Inflammatory macrophage treated with lipopolysaccharide for 1 hour (primary cell): ENCODE measurements around the gene SPC24.
"Not testable (repeated sequence)": the region's sequence is repeated elsewhere in the genome, so short reads cannot be mapped to it uniquely, and the experiment has no call there.

Experiments
- DNase-seq, 2 donors: peaks; one replicate each; pipeline ENCODE4 v3.0.0-alpha.2; 2020 to 2022

Gene SPC24

GRCh38 chr19:11123114-11123513, 32.5 kb downstream of the SPC24 start:
- DNase-seq = no peak

DNA sequence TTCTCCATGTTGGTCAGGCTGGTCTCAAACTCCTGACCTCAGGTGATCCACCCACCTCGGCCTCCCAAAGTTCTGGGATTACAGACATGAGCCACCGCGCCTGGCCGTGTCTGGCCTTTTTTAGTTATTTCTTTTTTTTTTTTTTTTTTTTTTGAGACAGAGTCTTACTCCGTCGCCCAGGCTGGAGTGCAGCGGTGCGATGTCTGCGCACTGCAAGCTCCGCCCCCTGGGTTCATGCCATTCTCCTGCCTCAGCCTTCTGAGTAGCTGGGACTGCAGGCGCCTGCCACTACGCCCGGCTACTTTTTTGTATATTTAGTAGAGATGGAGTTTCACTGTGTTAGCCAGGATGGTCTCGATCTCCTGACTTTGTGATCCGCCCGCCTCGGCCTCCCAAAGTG, 33.6 kb downstream of the SPC24 start:
- DNase-seq = not testable (repeated sequence)

DNA sequence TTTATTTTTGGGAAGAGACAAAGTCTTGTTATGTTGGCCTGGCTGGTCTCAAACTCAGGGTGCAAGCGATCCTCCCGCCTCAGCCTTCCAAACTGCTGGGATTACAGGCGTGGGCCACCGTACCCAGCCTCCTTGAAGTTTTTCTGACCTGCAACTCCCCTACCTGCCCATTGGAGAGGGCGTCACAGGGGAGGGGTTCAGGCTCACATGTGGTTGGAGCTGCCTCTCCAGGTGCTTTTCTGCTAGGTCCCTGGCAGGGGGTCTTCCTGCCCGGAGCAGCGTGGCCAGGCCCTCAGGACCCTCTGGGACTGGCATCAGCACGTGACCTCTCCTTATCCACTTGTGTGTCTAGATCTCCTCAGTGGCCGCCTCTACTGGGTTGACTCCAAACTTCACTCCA, 39.1 kb downstream of the SPC24 start:
- no peak for DNase-seq

DNA sequence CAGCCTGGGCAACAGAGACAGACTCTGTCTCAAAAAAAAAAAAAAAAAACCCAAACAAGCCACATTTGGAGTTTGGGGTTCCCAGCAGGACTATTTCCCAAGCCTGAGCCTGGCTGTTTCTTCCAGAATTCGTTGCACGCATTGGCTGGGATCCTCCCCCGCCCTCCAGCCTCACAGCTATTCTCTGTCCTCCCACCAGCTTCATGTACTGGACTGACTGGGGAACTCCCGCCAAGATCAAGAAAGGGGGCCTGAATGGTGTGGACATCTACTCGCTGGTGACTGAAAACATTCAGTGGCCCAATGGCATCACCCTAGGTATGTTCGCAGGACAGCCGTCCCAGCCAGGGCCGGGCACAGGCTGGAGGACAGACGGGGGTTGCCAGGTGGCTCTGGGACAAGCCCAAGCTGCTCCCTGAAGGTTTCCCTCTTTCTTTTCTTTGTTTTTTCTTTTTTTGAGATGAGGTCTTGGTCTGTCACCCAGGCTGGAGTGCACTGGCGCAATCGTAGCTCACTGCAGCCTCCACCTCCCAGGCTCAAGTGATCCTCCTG, 39.6 kb downstream of the SPC24 start:
- DNase-seq = no peak

- DNase-seq = no peak
These were observed 40.5 kb downstream of the SPC24 start for GRCh38 chr19:11115042-11115441.

GRCh38 chr19:11113140-11113708, 42.4 kb downstream of the SPC24 start:
- no peak for DNase-seq

GRCh38 chr19:11111771-11112144, 43.8 kb downstream of the SPC24 start:
- no peak for DNase-seq

DNA sequence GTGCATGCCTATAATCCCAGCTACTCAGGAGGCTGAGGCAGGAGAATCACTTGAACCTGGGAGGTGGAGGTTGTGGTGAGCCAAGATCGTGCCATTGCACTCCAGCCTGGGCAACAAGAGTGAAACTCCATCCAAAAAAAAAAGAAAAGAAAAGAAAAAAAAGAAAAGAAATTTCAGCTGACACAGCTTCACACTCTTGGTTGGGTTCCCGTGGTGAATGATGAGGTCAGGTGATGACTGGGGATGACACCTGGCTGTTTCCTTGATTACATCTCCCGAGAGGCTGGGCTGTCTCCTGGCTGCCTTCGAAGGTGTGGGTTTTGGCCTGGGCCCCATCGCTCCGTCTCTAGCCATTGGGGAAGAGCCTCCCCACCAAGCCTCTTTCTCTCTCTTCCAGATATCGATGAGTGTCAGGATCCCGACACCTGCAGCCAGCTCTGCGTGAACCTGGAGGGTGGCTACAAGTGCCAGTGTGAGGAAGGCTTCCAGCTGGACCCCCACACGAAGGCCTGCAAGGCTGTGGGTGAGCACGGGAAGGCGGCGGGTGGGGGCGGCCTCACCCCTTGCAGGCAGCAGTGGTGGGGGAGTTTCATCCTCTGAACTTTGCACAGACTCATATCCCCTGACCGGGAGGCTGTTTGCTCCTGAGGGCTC, 44.3 kb downstream of the SPC24 start:
- no peak for DNase-seq

GRCh38 chr19:11108746-11109145, 46.8 kb downstream of the SPC24 start:
- DNase-seq = no peak

DNA sequence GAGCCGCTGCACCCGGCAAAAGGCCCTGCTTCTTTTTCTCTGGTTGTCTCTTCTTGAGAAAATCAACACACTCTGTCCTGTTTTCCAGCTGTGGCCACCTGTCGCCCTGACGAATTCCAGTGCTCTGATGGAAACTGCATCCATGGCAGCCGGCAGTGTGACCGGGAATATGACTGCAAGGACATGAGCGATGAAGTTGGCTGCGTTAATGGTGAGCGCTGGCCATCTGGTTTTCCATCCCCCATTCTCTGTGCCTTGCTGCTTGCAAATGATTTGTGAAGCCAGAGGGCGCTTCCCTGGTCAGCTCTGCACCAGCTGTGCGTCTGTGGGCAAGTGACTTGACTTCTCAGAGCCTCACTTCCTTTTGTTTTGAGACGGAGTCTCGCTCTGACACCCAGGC, 49.1 kb downstream of the SPC24 start:
- no peak for DNase-seq

- DNase-seq = no peak
These were observed 50.5 kb downstream of the SPC24 start for GRCh38 chr19:11105014-11105636.

GRCh38 chr19:11103667-11104066, 51.9 kb downstream of the SPC24 start:
- not testable (repeated sequence) for DNase-seq

DNA sequence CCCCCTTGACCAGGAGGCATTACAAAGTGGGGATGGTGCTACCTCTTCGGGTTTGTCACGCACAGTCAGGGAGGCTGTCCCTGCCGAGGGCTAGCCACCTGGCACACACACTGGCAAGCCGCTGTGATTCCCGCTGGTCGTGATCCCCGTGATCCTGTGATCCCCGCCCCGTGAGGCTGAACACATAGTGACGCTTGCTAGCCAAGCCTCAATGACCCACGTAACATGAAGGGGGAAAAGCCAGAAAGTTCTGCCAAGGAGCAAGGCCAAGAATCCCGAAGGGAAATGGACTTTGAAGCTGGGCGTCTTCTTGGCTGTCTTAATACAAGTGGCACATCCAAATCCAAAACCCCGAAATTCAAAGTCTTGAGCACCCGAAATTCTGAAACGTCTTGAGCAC, 52.6 kb downstream of the SPC24 start:
- no peak for DNase-seq

GRCh38 chr19:11101057-11101456, 54.5 kb downstream of the SPC24 start:
- no peak for DNase-seq

DNA sequence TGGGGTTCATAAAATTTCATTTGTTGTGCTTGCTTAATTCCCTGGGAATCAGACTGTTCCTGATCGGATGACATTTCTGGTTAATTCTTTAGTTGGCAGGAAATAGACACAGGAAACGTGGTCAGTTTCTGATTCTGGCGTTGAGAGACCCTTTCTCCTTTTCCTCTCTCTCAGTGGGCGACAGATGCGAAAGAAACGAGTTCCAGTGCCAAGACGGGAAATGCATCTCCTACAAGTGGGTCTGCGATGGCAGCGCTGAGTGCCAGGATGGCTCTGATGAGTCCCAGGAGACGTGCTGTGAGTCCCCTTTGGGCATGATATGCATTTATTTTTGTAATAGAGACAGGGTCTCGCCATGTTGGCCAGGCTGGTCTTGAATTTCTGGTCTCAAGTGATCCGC, 55.5 kb downstream of the SPC24 start:
- no peak for DNase-seq

- no peak for DNase-seq
These were observed 56.7 kb downstream of the SPC24 start for GRCh38 chr19:11098861-11099260.

DNA sequence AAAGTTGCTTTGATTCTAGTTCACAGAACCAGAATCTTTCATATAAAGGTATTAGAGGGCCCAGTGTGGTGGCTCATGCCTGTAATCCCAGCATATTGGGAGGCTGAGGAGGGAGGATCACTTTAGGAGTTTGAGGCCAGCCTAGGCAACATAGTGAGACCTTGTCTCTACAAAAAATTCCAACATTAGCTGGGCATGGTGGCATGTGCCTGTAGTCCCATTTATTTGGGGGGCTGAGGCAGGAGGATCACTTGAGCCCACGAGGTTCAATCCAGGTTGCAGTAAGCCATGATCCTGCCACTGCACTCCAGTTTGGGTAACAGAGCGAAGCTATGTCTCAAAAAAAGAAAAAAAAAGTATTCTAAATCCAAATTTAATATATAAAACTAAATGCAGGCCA, 57.3 kb downstream of the SPC24 start:
- DNase-seq = no peak

DNA sequence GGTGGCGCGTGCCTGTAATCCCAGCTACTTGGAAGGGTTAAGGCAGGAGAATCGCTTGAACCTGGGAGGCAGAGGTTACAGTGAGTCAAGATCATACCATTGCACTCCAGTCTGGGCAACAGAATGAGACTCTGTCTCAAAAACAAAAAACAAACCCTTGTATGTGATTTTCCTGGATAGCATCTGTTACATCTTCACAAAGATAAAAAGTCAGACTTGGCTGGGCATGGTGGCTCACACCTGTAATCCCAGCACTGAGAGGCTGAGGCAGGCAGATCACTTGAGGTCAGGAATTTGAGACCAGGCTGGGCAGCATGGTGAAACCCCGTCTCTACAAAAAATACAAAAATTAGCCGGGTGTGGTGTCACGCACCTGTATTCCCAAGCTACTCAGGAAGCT, 58.2 kb downstream of the SPC24 start:
- DNase-seq = not testable (repeated sequence)

- peak; percentile 49 to 59 for DNase-seq
These were observed 59.3 kb downstream of the SPC24 start for GRCh38 chr19:11096210-11096841.
